Measurements from ENCODE around the gene NACC2.

NACC2 gene, protein sequence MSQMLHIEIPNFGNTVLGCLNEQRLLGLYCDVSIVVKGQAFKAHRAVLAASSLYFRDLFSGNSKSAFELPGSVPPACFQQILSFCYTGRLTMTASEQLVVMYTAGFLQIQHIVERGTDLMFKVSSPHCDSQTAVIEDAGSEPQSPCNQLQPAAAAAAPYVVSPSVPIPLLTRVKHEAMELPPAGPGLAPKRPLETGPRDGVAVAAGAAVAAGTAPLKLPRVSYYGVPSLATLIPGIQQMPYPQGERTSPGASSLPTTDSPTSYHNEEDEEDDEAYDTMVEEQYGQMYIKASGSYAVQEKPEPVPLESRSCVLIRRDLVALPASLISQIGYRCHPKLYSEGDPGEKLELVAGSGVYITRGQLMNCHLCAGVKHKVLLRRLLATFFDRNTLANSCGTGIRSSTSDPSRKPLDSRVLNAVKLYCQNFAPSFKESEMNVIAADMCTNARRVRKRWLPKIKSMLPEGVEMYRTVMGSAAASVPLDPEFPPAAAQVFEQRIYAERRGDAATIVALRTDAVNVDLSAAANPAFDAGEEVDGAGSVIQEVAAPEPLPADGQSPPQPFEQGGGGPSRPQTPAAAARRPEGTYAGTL

GRCh38 chr9:136095070-136096058 is at the start of gene NACC2:
Gene NACC2 (minus strand): TSS chr9:136095289. CDS start chr9:136050521, 44,768 bp downstream.
- Mint-ChIP-seq H3K9me3 (no peaks in the 10 kb centered on the region), H3K36me3 (ENCODE audit: low read depth) (no peaks in the 10 kb centered on the region), H3K27me3 (peaks cover 7% of the 10 kb centered on the region), H3K4me1 (ENCODE audit: low read depth) (peaks cover 5% of the 10 kb centered on the region), H3K27ac (no peak within 1 kb of the TSS), H3K4me3 (peak within 1 kb of the TSS; percentile 68)

GRCh38 chr9:136144450-136144849 is 49.4 kb upstream of the NACC2 start:
- Mint-ChIP-seq H3K4me3 (no peak overlapping the region), H3K4me1 (ENCODE audit: low read depth) (no peaks in the 10 kb centered on the region), H3K27me3 (no peaks in the 10 kb centered on the region), H3K9me3 (no peaks in the 10 kb centered on the region), H3K27ac (no peak overlapping the region), H3K36me3 (ENCODE audit: low read depth) (no peaks in the 10 kb centered on the region)

DNA sequence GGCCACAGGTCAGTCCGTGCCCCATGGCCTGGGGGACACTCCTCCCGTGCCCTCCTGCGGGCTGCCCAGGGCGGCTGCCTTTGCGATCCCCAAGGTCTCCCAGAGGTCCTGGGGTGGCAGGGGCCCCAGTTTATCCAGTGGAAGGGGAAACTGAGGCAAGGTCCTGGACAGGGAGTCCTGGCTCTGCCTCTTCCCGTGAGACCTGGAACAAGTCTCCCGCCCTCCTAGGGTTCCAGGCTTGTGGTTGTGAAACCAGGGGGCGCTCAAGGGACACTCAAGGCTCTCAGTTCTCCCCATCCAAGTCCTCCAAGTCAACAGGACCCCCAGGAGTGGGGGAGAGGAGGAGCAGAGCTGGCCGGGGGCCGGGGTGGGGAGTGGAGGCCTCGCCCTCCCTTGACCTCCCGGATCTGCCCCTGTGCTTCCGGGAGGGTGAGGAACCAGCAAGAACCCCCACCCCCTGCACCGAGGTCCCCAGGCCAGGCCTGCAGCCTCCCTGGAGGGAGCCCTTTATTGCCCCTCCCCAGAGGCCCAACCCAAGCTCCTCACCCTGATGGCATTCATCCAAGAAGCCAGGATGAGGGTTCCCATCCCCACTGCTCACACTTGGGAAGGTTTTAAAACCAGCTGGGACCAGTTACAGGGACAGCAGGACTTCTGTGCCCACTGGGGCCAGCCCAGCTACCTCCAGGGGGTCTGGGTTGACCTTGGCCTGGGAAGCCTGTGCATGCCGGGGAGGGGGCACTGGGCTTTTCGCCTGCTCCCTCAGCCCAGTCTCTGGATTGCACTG is 48.3 kb upstream of the NACC2 start:
- Mint-ChIP-seq H3K27me3 (no peaks in the 10 kb centered on the region), H3K27ac (no peak overlapping the region)

DNA sequence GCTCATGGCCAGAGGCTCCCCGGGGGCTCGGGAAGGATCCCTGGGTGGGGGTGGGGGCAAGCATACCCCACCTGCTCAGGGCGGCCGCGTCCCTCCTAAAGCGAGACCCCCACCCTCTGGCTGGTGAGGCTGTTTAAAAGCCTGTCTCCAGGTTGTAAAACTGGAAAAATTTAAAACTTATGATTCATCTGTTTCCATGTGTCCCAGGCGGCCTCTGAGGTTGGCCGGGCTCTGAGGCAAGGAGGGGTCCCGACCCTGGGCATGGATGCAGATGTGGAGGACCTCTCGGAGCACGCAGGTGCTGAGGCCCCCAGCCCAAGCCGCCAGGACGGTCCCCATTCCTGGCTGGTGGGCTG is 47.7 kb upstream of the NACC2 start:
- no peaks in the 10 kb centered on the region for H3K4me1 Mint-ChIP-seq (ENCODE audit: low read depth)
- H3K4me3 Mint-ChIP-seq = no peak overlapping the region
- H3K27ac Mint-ChIP-seq = no peak overlapping the region
- no peaks in the 10 kb centered on the region for H3K36me3 Mint-ChIP-seq (ENCODE audit: low read depth)
- H3K27me3 Mint-ChIP-seq = no peaks in the 10 kb centered on the region
- no peaks in the 10 kb centered on the region for H3K9me3 Mint-ChIP-seq

More for the DNA sequence above, 48.3 kb upstream of the NACC2 start:
- Mint-ChIP-seq H3K36me3 (ENCODE audit: low read depth) (no peaks in the 10 kb centered on the region), H3K9me3 (no peaks in the 10 kb centered on the region), H3K4me3 (no peak overlapping the region), H3K4me1 (ENCODE audit: low read depth) (no peaks in the 10 kb centered on the region)

DNA sequence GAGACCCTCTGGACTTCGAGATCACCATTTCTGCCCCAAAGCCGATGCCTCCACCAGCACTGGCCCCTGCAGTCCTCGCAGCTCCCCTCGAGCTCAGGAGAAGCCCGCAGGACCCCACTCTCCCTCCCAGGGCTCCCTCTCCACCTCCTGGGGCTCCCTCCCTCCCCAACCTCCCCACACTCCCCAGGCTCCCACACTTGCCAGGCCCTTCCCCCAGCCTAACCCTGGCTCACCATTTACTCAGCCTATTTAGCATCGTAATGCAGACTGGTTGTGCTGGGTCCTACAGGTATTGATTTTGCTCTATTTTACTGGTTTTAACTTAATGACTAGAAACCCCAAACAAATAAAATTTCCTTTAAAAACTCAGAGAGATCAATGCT is 47.3 kb upstream of the NACC2 start:
- Mint-ChIP-seq H3K9me3 (no peaks in the 10 kb centered on the region), H3K4me1 (ENCODE audit: low read depth) (no peaks in the 10 kb centered on the region), H3K36me3 (ENCODE audit: low read depth) (no peaks in the 10 kb centered on the region), H3K4me3 (no peak overlapping the region), H3K27me3 (no peaks in the 10 kb centered on the region), H3K27ac (no peak overlapping the region)

GRCh38 chr9:136141682-136142413 is 46.8 kb upstream of the NACC2 start:
- no peaks in the 10 kb centered on the region for H3K4me1 Mint-ChIP-seq (ENCODE audit: low read depth)
- no peak overlapping the region for H3K27ac Mint-ChIP-seq
- H3K4me3 Mint-ChIP-seq = no peak overlapping the region
- H3K27me3 Mint-ChIP-seq = no peaks in the 10 kb centered on the region
- no peaks in the 10 kb centered on the region for H3K9me3 Mint-ChIP-seq
- H3K36me3 Mint-ChIP-seq (ENCODE audit: low read depth) = no peaks in the 10 kb centered on the region

GRCh38 chr9:136140966-136141365 is 45.9 kb upstream of the NACC2 start:
- no peaks in the 10 kb centered on the region for H3K9me3 Mint-ChIP-seq
- no peak overlapping the region for H3K27ac Mint-ChIP-seq
- peaks cover 5% of the 10 kb centered on the region for H3K27me3 Mint-ChIP-seq
- no peaks in the 10 kb centered on the region for H3K36me3 Mint-ChIP-seq (ENCODE audit: low read depth)
- H3K4me3 Mint-ChIP-seq = no peak overlapping the region
- H3K4me1 Mint-ChIP-seq (ENCODE audit: low read depth) = no peaks in the 10 kb centered on the region

GRCh38 chr9:136140046-136140445 is 45.0 kb upstream of the NACC2 start:
- no peaks in the 10 kb centered on the region for H3K36me3 Mint-ChIP-seq (ENCODE audit: low read depth)
- no peaks in the 10 kb centered on the region for H3K9me3 Mint-ChIP-seq
- H3K27ac Mint-ChIP-seq = no peak overlapping the region
- peaks cover 7% of the 10 kb centered on the region for H3K27me3 Mint-ChIP-seq
- no peaks in the 10 kb centered on the region for H3K4me1 Mint-ChIP-seq (ENCODE audit: low read depth)
- no peak overlapping the region for H3K4me3 Mint-ChIP-seq

GRCh38 chr9:136138566-136138965 is 43.5 kb upstream of the NACC2 start:
- Mint-ChIP-seq H3K9me3 (no peaks in the 10 kb centered on the region), H3K4me3 (no peak overlapping the region), H3K27ac (no peak overlapping the region), H3K27me3 (peaks cover 16% of the 10 kb centered on the region), H3K36me3 (ENCODE audit: low read depth) (no peaks in the 10 kb centered on the region), H3K4me1 (ENCODE audit: low read depth) (peaks cover 4% of the 10 kb centered on the region)

GRCh38 chr9:136137321-136138265 is 42.5 kb upstream of the NACC2 start:
- Mint-ChIP-seq H3K4me1 (ENCODE audit: low read depth) (peaks cover 4% of the 10 kb centered on the region), H3K27me3 (peaks cover 17% of the 10 kb centered on the region), H3K9me3 (no peaks in the 10 kb centered on the region), H3K4me3 (no peak overlapping the region), H3K36me3 (ENCODE audit: low read depth) (no peaks in the 10 kb centered on the region), H3K27ac (no peak overlapping the region)

DNA sequence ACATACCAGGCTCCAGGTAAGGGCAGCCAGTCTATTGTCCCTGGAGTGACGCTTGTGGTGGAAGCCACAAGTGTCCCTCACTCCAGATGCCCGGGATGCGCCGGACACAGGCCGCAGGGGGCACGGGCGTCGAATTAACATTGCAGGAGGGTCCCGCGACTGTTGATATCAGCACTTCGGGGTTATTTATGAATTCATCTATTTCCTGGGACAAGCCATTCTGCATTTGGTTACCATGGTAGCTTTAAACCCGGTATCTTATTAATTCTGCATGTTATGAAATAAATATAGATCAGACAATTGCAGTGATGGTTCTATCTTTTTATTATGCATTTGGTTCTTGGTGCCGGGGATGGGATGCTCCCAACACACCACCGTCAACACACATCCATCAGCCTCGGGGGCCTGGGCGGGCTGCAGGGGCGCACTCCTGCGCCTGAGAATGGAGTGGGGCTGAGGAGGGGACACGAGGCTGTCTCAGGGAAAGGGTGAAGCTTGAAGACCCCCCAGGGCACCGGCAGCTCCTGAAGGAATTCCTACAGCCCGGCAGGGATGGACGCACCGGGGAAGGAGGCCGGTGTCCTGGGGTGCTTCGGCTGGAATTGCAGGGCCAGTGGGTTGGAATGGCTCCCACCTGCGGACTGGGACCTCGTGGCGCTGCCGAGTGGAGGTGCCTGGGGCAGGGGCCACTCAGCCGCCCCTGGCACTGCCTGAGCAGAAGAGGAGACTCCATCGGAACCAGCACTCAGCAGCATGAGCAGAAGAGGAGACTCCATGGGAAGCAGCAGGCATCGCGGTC is 41.2 kb upstream of the NACC2 start:
- Mint-ChIP-seq H3K9me3 (no peaks in the 10 kb centered on the region), H3K27me3 (peaks cover 24% of the 10 kb centered on the region)

GRCh38 chr9:136135326-136136126 is 40.4 kb upstream of the NACC2 start:
- H3K27ac Mint-ChIP-seq = no peak overlapping the region
- H3K4me3 Mint-ChIP-seq = no peak overlapping the region
- H3K9me3 Mint-ChIP-seq = no peaks in the 10 kb centered on the region
- peaks cover 24% of the 10 kb centered on the region for H3K27me3 Mint-ChIP-seq
- peaks cover 4% of the 10 kb centered on the region for H3K4me1 Mint-ChIP-seq (ENCODE audit: low read depth)
- no peaks in the 10 kb centered on the region for H3K36me3 Mint-ChIP-seq (ENCODE audit: low read depth)

More for the DNA sequence above, 41.2 kb upstream of the NACC2 start:
- Mint-ChIP-seq H3K4me1 (ENCODE audit: low read depth) (peaks cover 4% of the 10 kb centered on the region), H3K36me3 (ENCODE audit: low read depth) (no peaks in the 10 kb centered on the region), H3K27ac (no peak overlapping the region), H3K4me3 (no peak overlapping the region)

Data from stimulated activated naive CD8-positive, alpha-beta T cell treated with anti-CD3 and anti-CD28 coated beads, Interleukin-15, Interleukin-2, amounts not matched to agents 100 ng/mL and 50 ng/mL, for 24 hours (primary cell).